GM06990 (cell line): ENCODE results near the gene PACRG.

ENCODE experiments used
- DNase-seq: peaks from one replicate; pipeline ENCODE4 v3.0.0-alpha.2; 2011; ENCODE audit not compliant: insufficient read length; ENCODE audit errors: extremely low read depth
- H3K27me3 ChIP-seq: replicated peaks from 2 replicates; pipeline ENCODE4 v1.6.0; 2011; ENCODE audit warnings: low read length; ENCODE audit not compliant: control insufficient read depth, insufficient read depth
- H3K36me3 ChIP-seq: 2 replicates; pipeline ENCODE4 v1.5.1; 2011; ENCODE audit warnings: low read length; ENCODE audit not compliant: control insufficient read depth, insufficient read depth
- H3K4me3 ChIP-seq: replicated peaks from 2 replicates; pipeline ENCODE4 v1.5.1; 2011; ENCODE audit warnings: low read depth, mild to moderate bottlenecking, control low read depth, low read length
- CTCF ChIP-seq: IDR thresholded peaks from 2 replicates; pipeline ENCODE4 v1.5.1; 2011; ENCODE audit warnings: low read length, control low read depth, mild to moderate bottlenecking, inconsistent platforms; ENCODE audit not compliant: insufficient read depth, poor library complexity, severe bottlenecking

PACRG gene

GRCh38 chr6:163176097-163176496, 448.3 kb downstream of the PACRG start:
- no peaks in the 10 kb centered on the region for H3K27me3 ChIP-seq
- DNase-seq, result no peak
- no peak for TF ChIP-seq CTCF
- no peaks in the 10 kb centered on the region for H3K36me3 ChIP-seq
- H3K4me3 ChIP-seq, result no peak overlapping the region

GRCh38 chr6:163177007-163177406, 449.2 kb downstream of the PACRG start:
- H3K36me3 ChIP-seq, result no peaks in the 10 kb centered on the region
- no peaks in the 10 kb centered on the region for H3K27me3 ChIP-seq
- H3K4me3 ChIP-seq, result no peak overlapping the region
- no peak for DNase-seq
- TF ChIP-seq CTCF, result no peak

- Histone ChIP-seq H3K36me3 (no peaks in the 10 kb centered on the region), H3K4me3 (no peak overlapping the region), H3K27me3 (no peaks in the 10 kb centered on the region)
- no peak for DNase-seq
- no peak for TF ChIP-seq CTCF
Observed at GRCh38 chr6:163177892-163178420, 450.2 kb downstream of the PACRG start.

- Histone ChIP-seq H3K4me3 (no peak overlapping the region), H3K36me3 (no peaks in the 10 kb centered on the region), H3K27me3 (no peaks in the 10 kb centered on the region)
- no peak for DNase-seq
- no peak for TF ChIP-seq CTCF
Observed at GRCh38 chr6:163179061-163179460, 451.3 kb downstream of the PACRG start.

- Histone ChIP-seq H3K27me3 (no peaks in the 10 kb centered on the region), H3K36me3 (no peaks in the 10 kb centered on the region), H3K4me3 (no peak overlapping the region)
- DNase-seq, result no peak
- TF ChIP-seq CTCF, result no peak
Observed at GRCh38 chr6:163179721-163180120, 451.9 kb downstream of the PACRG start.
